HG03025 (cell line): ENCODE measurements around the gene ACP1.

Experiments used
- ATAC-seq: cut with Tn5 transposase; IDR thresholded peaks from one replicate; pipeline ENCODE4 v1.9.1; 2021; ENCODE audit warnings: mild to moderate bottlenecking, moderate library complexity; ENCODE audit not compliant: unreplicated experiment, low FRiP score

The ACP1 gene

GRCh38 chr2:264493-265468 lies at the start of gene ACP1:
ACP1 (plus strand) TSS chr2:264947; CDS start chr2:264965, 18 bp downstream.
- ATAC-seq = peak; percentile 86

GRCh38 chr2:216068-216467 lies 48.7 kb upstream of the ACP1 start:
- ATAC-seq = no peak

- ATAC-seq = no peak
Observed at GRCh38 chr2:223451-223850, 41.3 kb upstream of the ACP1 start.

- no peak for ATAC-seq
Observed at GRCh38 chr2:223971-224760, 40.6 kb upstream of the ACP1 start.

GRCh38 chr2:228115-228514 lies 36.6 kb upstream of the ACP1 start:
- no peak for ATAC-seq

GRCh38 chr2:228518-229278 lies 36.0 kb upstream of the ACP1 start:
- no peak for ATAC-seq

- no peak for ATAC-seq
Observed at GRCh38 chr2:231521-232185, 33.1 kb upstream of the ACP1 start.

- ATAC-seq = no peak
Observed at GRCh38 chr2:233030-233429, 31.7 kb upstream of the ACP1 start.

GRCh38 chr2:234421-234820 lies 30.3 kb upstream of the ACP1 start:
- ATAC-seq = no peak

GRCh38 chr2:236993-237539 lies 27.7 kb upstream of the ACP1 start:
- ATAC-seq = no peak

GRCh38 chr2:237878-238277 lies 26.9 kb upstream of the ACP1 start:
- ATAC-seq = no peak

GRCh38 chr2:238431-238830 lies 26.3 kb upstream of the ACP1 start:
- no peak for ATAC-seq

GRCh38 chr2:238869-239268 lies 25.9 kb upstream of the ACP1 start:
- no peak for ATAC-seq

GRCh38 chr2:244547-244946 lies 20.2 kb upstream of the ACP1 start:
- no peak for ATAC-seq

- no peak for ATAC-seq
Observed at GRCh38 chr2:246489-247144, 18.1 kb upstream of the ACP1 start.

- no peak for ATAC-seq
Observed at GRCh38 chr2:248724-249123, 16.0 kb upstream of the ACP1 start.

- no peak for ATAC-seq
Observed at GRCh38 chr2:249538-250042, 15.2 kb upstream of the ACP1 start.

GRCh38 chr2:252001-252602 lies 12.6 kb upstream of the ACP1 start:
- ATAC-seq = no peak

- no peak for ATAC-seq
Observed at GRCh38 chr2:253202-253638, 11.5 kb upstream of the ACP1 start.
